HEK293T (cell line): ENCODE data around the gene DND1.
A peak's percentile ranks its signal among the peaks of the same experiment; 100 is the strongest.

ENCODE experiments used
- ARNT ChIP-seq: fragments of 450-650 bp; IDR thresholded peaks from 2 replicates; pipeline ENCODE4 v1.6.1; 2017; ENCODE audit warnings: mild to moderate bottlenecking
- FOXA1 ChIP-seq: fragments of 450-650 bp; IDR thresholded peaks from 2 replicates; pipeline ENCODE4 v1.6.1; 2016; ENCODE audit warnings: mild to moderate bottlenecking
- FOXK2 ChIP-seq: fragments of 450-650 bp; IDR thresholded peaks from 2 replicates; pipeline ENCODE4 v1.6.1; 2016; ENCODE audit warnings: mild to moderate bottlenecking
- FOXM1 ChIP-seq: fragments of 450-650 bp; IDR thresholded peaks from 2 replicates; pipeline ENCODE4 v1.6.1; 2017; ENCODE audit warnings: mild to moderate bottlenecking, borderline replicate concordance
- HDGF ChIP-seq: fragments of 450-650 bp; IDR thresholded peaks from 2 replicates; pipeline ENCODE4 v1.6.1; 2017; ENCODE audit warnings: antibody characterized with exemption, borderline replicate concordance
- PKNOX1 ChIP-seq: fragments of 450-650 bp; IDR thresholded peaks from 2 replicates; pipeline ENCODE4 v1.6.1; 2016
- SP1 ChIP-seq: fragments of 450-650 bp; IDR thresholded peaks from 2 replicates; pipeline ENCODE4 v1.6.1; 2017
- SUZ12 ChIP-seq: fragments of 450-650 bp; IDR thresholded peaks from 2 replicates; pipeline ENCODE4 v1.6.1; 2016; ENCODE audit warnings: mild to moderate bottlenecking

DNA sequence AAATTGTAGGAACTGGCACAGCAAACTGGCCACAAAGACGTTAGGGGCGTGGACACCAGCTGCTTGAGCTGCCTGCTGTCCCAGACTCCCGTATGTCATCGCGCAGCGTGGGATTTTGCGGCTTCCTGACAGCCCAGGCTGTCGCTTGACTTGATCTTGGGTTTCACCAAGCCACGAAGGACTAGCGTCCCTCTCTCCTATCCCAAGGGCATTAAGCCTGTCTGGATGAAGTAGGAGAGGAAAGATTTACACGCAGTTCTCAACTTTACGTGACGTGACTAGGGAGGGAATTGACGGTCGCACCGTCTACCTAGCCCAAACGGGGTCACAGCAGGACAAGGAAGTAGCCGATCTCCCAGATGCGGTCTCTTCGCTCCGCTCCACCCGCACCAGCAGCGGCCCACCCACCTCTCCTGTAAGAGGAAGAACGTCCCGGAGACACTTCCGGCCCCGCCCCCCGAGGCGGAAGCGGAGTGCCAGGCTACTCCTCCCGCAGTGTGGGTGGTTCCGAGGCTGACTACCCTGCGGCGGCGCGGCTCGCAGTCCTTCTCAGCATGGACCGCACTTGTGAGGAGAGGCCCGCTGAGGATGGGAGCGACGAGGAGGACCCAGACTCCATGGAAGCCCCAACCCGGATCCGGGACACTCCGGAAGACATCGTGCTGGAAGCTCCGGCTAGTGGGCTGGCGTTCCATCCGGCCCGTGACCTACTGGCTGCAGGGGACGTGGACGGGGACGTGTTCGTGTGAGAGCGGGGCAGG, 8.8 kb downstream of the DND1 start, which contains the start of gene WDR55:
- no peak for TF ChIP-seq HDGF
- TF ChIP-seq SUZ12 = no peak
- TF ChIP-seq ARNT = no peak
- no peak for TF ChIP-seq FOXM1
- TF ChIP-seq FOXK2 = no peak
- peak; percentile 82 for TF ChIP-seq PKNOX1
- no peak for TF ChIP-seq FOXA1
- TF ChIP-seq SP1 = no peak
